C4-2B (cell line): ENCODE results near the gene PLXNA4.
A peak's percentile ranks its signal among the peaks of the same experiment; 100 is the strongest.
"Not testable (repeated sequence)": the region's sequence is repeated elsewhere in the genome, so short reads cannot be mapped to it uniquely, and the experiment has no call there.

Experiments used
- H3K27ac ChIP-seq: fragments of 450-650 bp; 2 replicates; pipeline ENCODE4 v1.5.1; 2017
- CTCF ChIP-seq: fragments of 450-650 bp; conservative IDR thresholded peaks from 2 replicates; pipeline ENCODE4 v1.5.1; 2017; ENCODE audit warnings: mild to moderate bottlenecking
- ZFX ChIP-seq: fragments of 450-650 bp; IDR thresholded peaks from 2 replicates; pipeline ENCODE4 v1.6.1; 2017

The PLXNA4 gene

GRCh38 chr7:132398253-132398925, 177.9 kb downstream of the PLXNA4 start:
- no peak overlapping the region for H3K27ac ChIP-seq
- TF ChIP-seq ZFX, result no peak
- no peak for TF ChIP-seq CTCF

- no peak for TF ChIP-seq ZFX
Observed at GRCh38 chr7:132397070-132397469, 179.2 kb downstream of the PLXNA4 start.

GRCh38 chr7:132395361-132395760, 180.9 kb downstream of the PLXNA4 start:
- no peak overlapping the region for H3K27ac ChIP-seq
- TF ChIP-seq CTCF, result no peak
- no peak for TF ChIP-seq ZFX

More at GRCh38 chr7:132397070-132397469, 179.2 kb downstream of the PLXNA4 start:
- H3K27ac ChIP-seq, result no peak overlapping the region

GRCh38 chr7:132394283-132395198, 181.7 kb downstream of the PLXNA4 start:
- no peak overlapping the region for H3K27ac ChIP-seq

GRCh38 chr7:132393789-132394261, 182.4 kb downstream of the PLXNA4 start:
- H3K27ac ChIP-seq, result no peak overlapping the region
- TF ChIP-seq ZFX (no peak), CTCF (no peak)

More at GRCh38 chr7:132394283-132395198, 181.7 kb downstream of the PLXNA4 start:
- peak; percentile 74 for TF ChIP-seq CTCF
- TF ChIP-seq ZFX, result no peak

GRCh38 chr7:132392713-132393112, 183.6 kb downstream of the PLXNA4 start:
- no peak overlapping the region for H3K27ac ChIP-seq
- no peak for TF ChIP-seq CTCF
- no peak for TF ChIP-seq ZFX

DNA sequence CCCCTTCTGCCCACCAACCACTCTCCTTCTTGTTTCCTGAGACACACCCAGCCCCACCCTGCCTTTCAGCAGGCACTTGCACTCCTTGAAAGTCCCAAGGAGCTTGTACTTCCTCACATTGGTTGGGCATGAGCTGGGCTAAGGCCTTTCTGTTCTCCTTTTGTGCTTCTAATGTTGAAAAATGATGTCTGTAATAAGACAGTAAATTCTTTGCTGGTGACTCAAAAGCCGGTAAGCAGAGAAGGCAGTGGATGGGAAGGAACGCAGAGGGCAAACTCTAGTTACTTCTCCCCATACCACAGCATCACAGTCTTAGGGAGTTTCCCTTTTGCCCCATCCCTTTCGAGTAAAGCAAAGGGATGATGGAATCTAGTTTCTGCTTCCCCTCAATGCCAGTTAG, 185.6 kb downstream of the PLXNA4 start:
- no peak overlapping the region for H3K27ac ChIP-seq
- no peak for TF ChIP-seq CTCF

- not testable (repeated sequence) for H3K27ac ChIP-seq
Observed at GRCh38 chr7:132390049-132390448, 186.2 kb downstream of the PLXNA4 start.
